Measurements from ENCODE around the gene PLEKHA6. TPM values are rescaled to one million over a fixed set of nuclear protein-coding genes. Genes with fewer than 3 reads are reported as not detected.

The PLEKHA6 gene
- total RNA-seq, 1 experiment from 2014 or later: 0.30 TPM

- Histone ChIP-seq H3K79me2 (ENCODE audit: low read length) (no peaks in the 10 kb centered on the region), H3K9me2 (replicated peaks; ENCODE audit: insufficient read depth, low read length) (no peaks in the 10 kb centered on the region), H2AFZ (ENCODE audit: low read length) (no peak overlapping the region), H3K36me3 (ENCODE audit: insufficient read depth, low read length) (no peaks in the 10 kb centered on the region), H3K9ac (ENCODE audit: low read length) (no peak overlapping the region), H4K20me1 (ENCODE audit: insufficient read depth, low read depth, low read length) (no peaks in the 10 kb centered on the region), H3K9me3 (ENCODE audit: low read length) (no peaks in the 10 kb centered on the region), H3K27ac (ENCODE audit: low read length) (no peak overlapping the region), H3K4me1 (ENCODE audit: low read length) (no peaks in the 10 kb centered on the region), H3K4me2 (ENCODE audit: low read depth, low read length, poor library complexity, severe bottlenecking) (no peak overlapping the region), H3K4me3 (ENCODE audit: low read length) (no peak overlapping the region), H3K27me3 (ENCODE audit: low read length) (no peaks in the 10 kb centered on the region)
- no peak for DNase-seq
Measured at GRCh38 chr1:204174958-204175357, 184.8 kb downstream of the PLEKHA6 start.

- H2AFZ ChIP-seq (ENCODE audit: low read length): no peak overlapping the region
- no peak for DNase-seq
- H3K4me2 ChIP-seq (ENCODE audit: low read depth, low read length, poor library complexity, severe bottlenecking): no peak overlapping the region
- no peaks in the 10 kb centered on the region for H3K27me3 ChIP-seq (ENCODE audit: low read length)
- H3K9ac ChIP-seq (ENCODE audit: low read length): no peak overlapping the region
- no peaks in the 10 kb centered on the region for H3K4me1 ChIP-seq (ENCODE audit: low read length)
- H3K9me2 ChIP-seq (replicated peaks; ENCODE audit: insufficient read depth, low read length): no peaks in the 10 kb centered on the region
- no peak overlapping the region for H3K27ac ChIP-seq (ENCODE audit: low read length)
- no peaks in the 10 kb centered on the region for H4K20me1 ChIP-seq (ENCODE audit: insufficient read depth, low read depth, low read length)
- H3K9me3 ChIP-seq (ENCODE audit: low read length): no peaks in the 10 kb centered on the region
- H3K36me3 ChIP-seq (ENCODE audit: insufficient read depth, low read length): no peaks in the 10 kb centered on the region
- H3K4me3 ChIP-seq (ENCODE audit: low read length): no peak overlapping the region
- H3K79me2 ChIP-seq (ENCODE audit: low read length): no peaks in the 10 kb centered on the region
Measured at GRCh38 chr1:204172404-204173029, 187.2 kb downstream of the PLEKHA6 start.

GRCh38 chr1:204171751-204172178 lies 188.0 kb downstream of the PLEKHA6 start:
- no peaks in the 10 kb centered on the region for H3K36me3 ChIP-seq (ENCODE audit: insufficient read depth, low read length)
- no peak for DNase-seq
- H3K27ac ChIP-seq (ENCODE audit: low read length): no peak overlapping the region
- H3K4me3 ChIP-seq (ENCODE audit: low read length): no peak overlapping the region
- no peak overlapping the region for H3K4me2 ChIP-seq (ENCODE audit: low read depth, low read length, poor library complexity, severe bottlenecking)
- H3K9me3 ChIP-seq (ENCODE audit: low read length): no peaks in the 10 kb centered on the region
- H3K9ac ChIP-seq (ENCODE audit: low read length): no peak overlapping the region
- no peaks in the 10 kb centered on the region for H4K20me1 ChIP-seq (ENCODE audit: insufficient read depth, low read depth, low read length)
- H3K9me2 ChIP-seq (replicated peaks; ENCODE audit: insufficient read depth, low read length): no peaks in the 10 kb centered on the region
- H3K27me3 ChIP-seq (ENCODE audit: low read length): no peaks in the 10 kb centered on the region
- no peaks in the 10 kb centered on the region for H3K79me2 ChIP-seq (ENCODE audit: low read length)
- no peak overlapping the region for H2AFZ ChIP-seq (ENCODE audit: low read length)
- no peaks in the 10 kb centered on the region for H3K4me1 ChIP-seq (ENCODE audit: low read length)

- H3K27ac ChIP-seq (ENCODE audit: low read length): no peak overlapping the region
- no peaks in the 10 kb centered on the region for H3K9me2 ChIP-seq (replicated peaks; ENCODE audit: insufficient read depth, low read length)
- no peaks in the 10 kb centered on the region for H3K27me3 ChIP-seq (ENCODE audit: low read length)
- no peaks in the 10 kb centered on the region for H3K79me2 ChIP-seq (ENCODE audit: low read length)
- H2AFZ ChIP-seq (ENCODE audit: low read length): no peak overlapping the region
- H4K20me1 ChIP-seq (ENCODE audit: insufficient read depth, low read depth, low read length): no peaks in the 10 kb centered on the region
- no peaks in the 10 kb centered on the region for H3K36me3 ChIP-seq (ENCODE audit: insufficient read depth, low read length)
- DNase-seq: no peak
- no peak overlapping the region for H3K4me2 ChIP-seq (ENCODE audit: low read depth, low read length, poor library complexity, severe bottlenecking)
- H3K9ac ChIP-seq (ENCODE audit: low read length): no peak overlapping the region
- H3K9me3 ChIP-seq (ENCODE audit: low read length): no peaks in the 10 kb centered on the region
- H3K4me3 ChIP-seq (ENCODE audit: low read length): no peak overlapping the region
- no peaks in the 10 kb centered on the region for H3K4me1 ChIP-seq (ENCODE audit: low read length)
Measured at GRCh38 chr1:204170494-204171155, 189.1 kb downstream of the PLEKHA6 start.

GRCh38 chr1:204169858-204170257 lies 189.9 kb downstream of the PLEKHA6 start:
- H3K9me3 ChIP-seq (ENCODE audit: low read length): no peaks in the 10 kb centered on the region
- no peaks in the 10 kb centered on the region for H3K4me1 ChIP-seq (ENCODE audit: low read length)

More at GRCh38 chr1:204169858-204170257, 189.9 kb downstream of the PLEKHA6 start:
- H3K79me2 ChIP-seq (ENCODE audit: low read length): no peaks in the 10 kb centered on the region
- DNase-seq: no peak
- H3K27me3 ChIP-seq (ENCODE audit: low read length): no peaks in the 10 kb centered on the region
- H3K9ac ChIP-seq (ENCODE audit: low read length): no peak overlapping the region
- no peaks in the 10 kb centered on the region for H4K20me1 ChIP-seq (ENCODE audit: insufficient read depth, low read depth, low read length)
- H3K27ac ChIP-seq (ENCODE audit: low read length): no peak overlapping the region
- H3K4me2 ChIP-seq (ENCODE audit: low read depth, low read length, poor library complexity, severe bottlenecking): no peak overlapping the region
- no peaks in the 10 kb centered on the region for H3K9me2 ChIP-seq (replicated peaks; ENCODE audit: insufficient read depth, low read length)
- H3K4me3 ChIP-seq (ENCODE audit: low read length): no peak overlapping the region
- no peaks in the 10 kb centered on the region for H3K36me3 ChIP-seq (ENCODE audit: insufficient read depth, low read length)
- no peak overlapping the region for H2AFZ ChIP-seq (ENCODE audit: low read length)

Small RNA genes within 50 kb of the gene (small RNA-seq; reads per million reads assigned to genes)
- gene AL606489.2: not detected

Other genes starting within 250 kb of the PLEKHA6 start
- not detected in 2 replicates for gene ETNK2, start 207.9 kb downstream of the PLEKHA6 start, total RNA-seq (2014; rRNA removed; shearing (Covaris generic); ENCODE audit: low replicate concordance)
- not detected in 2 replicates for gene REN, start 193.6 kb downstream of the PLEKHA6 start, total RNA-seq (2014; rRNA removed; shearing (Covaris generic); ENCODE audit: low replicate concordance)
- not detected in 2 replicates for gene KISS1, start 163.4 kb downstream of the PLEKHA6 start, total RNA-seq (2014; rRNA removed; shearing (Covaris generic); ENCODE audit: low replicate concordance)
- gene GOLT1A, start 145.9 kb downstream of the PLEKHA6 start, total RNA-seq (2014; rRNA removed; shearing (Covaris generic); ENCODE audit: low replicate concordance): not detected in 2 replicates
- 34.7 and 53.5 TPM in 2 replicates for gene PPP1R15B, start 51.9 kb upstream of the PLEKHA6 start, total RNA-seq (2014; rRNA removed; shearing (Covaris generic); ENCODE audit: low replicate concordance)
- 4.2 and 4.5 TPM in 2 replicates for gene PIK3C2B, start 134.9 kb upstream of the PLEKHA6 start, total RNA-seq (2014; rRNA removed; shearing (Covaris generic); ENCODE audit: low replicate concordance)
- gene MDM4, start 156.5 kb upstream of the PLEKHA6 start, total RNA-seq (2014; rRNA removed; shearing (Covaris generic); ENCODE audit: low replicate concordance): 73.7 and 96.9 TPM in 2 replicates

Measured in Karpas-422 (cell line).